GM18870 (cell line): ENCODE measurements around the gene KLHL30.

Experiments used
- ATAC-seq: cut with Tn5 transposase; IDR thresholded peaks from one replicate; pipeline ENCODE4 v1.9.1; 2021; ENCODE audit warnings: moderate library complexity; ENCODE audit not compliant: unreplicated experiment

KLHL30 gene

GRCh38 chr2:238130111-238130695, 8.3 kb upstream of the KLHL30 start:
- ATAC-seq = no peak

GRCh38 chr2:238130696-238131628, 7.5 kb upstream of the KLHL30 start:
- no peak for ATAC-seq

- ATAC-seq = no peak
These were observed 6.6 kb upstream of the KLHL30 start for GRCh38 chr2:238131761-238132462.

GRCh38 chr2:238132463-238133450, 5.7 kb upstream of the KLHL30 start:
- no peak for ATAC-seq

- ATAC-seq = no peak
These were observed 4.7 kb upstream of the KLHL30 start for GRCh38 chr2:238133499-238134392.

- ATAC-seq = no peak
These were observed 4.1 kb upstream of the KLHL30 start for GRCh38 chr2:238134393-238134785.

- ATAC-seq = no peak
These were observed 2.8 kb upstream of the KLHL30 start for GRCh38 chr2:238135601-238136150.

GRCh38 chr2:238136820-238137537, 1.5 kb upstream of the KLHL30 start:
- no peak for ATAC-seq

GRCh38 chr2:238137885-238138284, 583 bp upstream of the KLHL30 start:
- no peak for ATAC-seq

GRCh38 chr2:238139196-238140039, 950 bp downstream of the KLHL30 start:
- no peak for ATAC-seq

GRCh38 chr2:238140040-238140439, 1.6 kb downstream of the KLHL30 start:
- no peak for ATAC-seq

- no peak for ATAC-seq
These were observed 2.5 kb downstream of the KLHL30 start for GRCh38 chr2:238140721-238141540.

GRCh38 chr2:238141541-238142318, 3.3 kb downstream of the KLHL30 start:
- ATAC-seq = no peak

- ATAC-seq = no peak
These were observed 4.1 kb downstream of the KLHL30 start for GRCh38 chr2:238142382-238143205.

GRCh38 chr2:238143239-238143951, 4.9 kb downstream of the KLHL30 start:
- no peak for ATAC-seq
